Stimulated activated naive CD4-positive, alpha-beta T cell treated with Interleukin-2 at 50 U/mL for 16 hours (primary cell): Measurements from ENCODE around the gene ZNF771.
"Not testable (repeated sequence)": the region's sequence is repeated elsewhere in the genome, so short reads cannot be mapped to it uniquely, and the experiment has no call there.

Experiments
- DNase-seq: peaks from one replicate; lab custom pipeline; 2025; lab: John Stamatoyannopoulos, UW

Gene ZNF771

DNA sequence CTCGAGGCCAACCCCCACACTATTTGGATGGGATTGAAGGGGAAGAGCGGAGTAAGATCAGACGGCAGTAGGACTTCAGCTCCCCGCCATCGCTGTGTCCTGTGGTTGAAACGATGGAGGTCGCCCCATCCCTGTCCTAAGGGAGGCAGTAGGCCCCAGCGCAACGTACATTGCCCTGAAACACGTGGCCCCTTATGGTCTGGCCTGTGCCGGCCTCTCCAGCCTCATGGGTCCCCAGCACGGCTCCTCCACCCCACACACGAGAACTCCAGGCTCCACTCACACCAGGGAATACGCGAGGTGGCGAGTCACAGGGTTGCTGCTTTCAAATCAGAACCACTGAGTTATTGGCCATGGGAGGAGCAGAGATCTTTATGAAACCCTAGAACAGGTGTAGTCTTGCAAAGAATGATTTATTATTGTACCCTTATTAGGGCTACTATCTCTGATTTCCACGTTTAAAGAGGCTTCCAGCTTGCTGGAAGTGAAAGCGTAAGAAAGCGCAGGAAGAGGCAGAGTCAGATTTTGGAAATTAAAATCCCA is 23.1 kb downstream of the ZNF771 start:
- DNase-seq, result peak; percentile 36

DNA sequence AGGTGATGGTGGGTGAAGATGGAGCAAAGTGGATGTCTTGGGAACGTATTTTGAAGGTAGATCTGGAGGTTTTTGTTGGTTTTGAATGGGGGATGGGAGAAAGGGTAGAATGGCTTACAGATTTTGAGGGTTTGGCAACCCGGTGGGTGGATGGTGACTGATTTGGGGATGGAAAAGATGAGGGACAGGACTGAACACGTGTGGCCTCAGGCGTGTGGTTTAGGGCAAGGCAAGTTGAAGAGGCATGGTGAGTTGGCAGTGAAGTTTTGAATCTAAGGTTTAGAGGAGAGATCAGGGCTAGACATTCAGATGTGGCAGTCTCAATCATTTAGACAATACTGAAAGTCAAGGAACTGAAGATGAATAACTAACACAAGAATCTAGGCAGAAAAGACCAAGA is 27.4 kb downstream of the ZNF771 start:
- peak; percentile 69 for DNase-seq

GRCh38 chr16:30437511-30438046 is 30.2 kb downstream of the ZNF771 start:
- no peak for DNase-seq

GRCh38 chr16:30438835-30439234 is 31.4 kb downstream of the ZNF771 start:
- DNase-seq, result no peak

GRCh38 chr16:30439720-30440348 is 32.4 kb downstream of the ZNF771 start:
- DNase-seq, result no peak

GRCh38 chr16:30443631-30444030 is 36.2 kb downstream of the ZNF771 start:
- no peak for DNase-seq

DNA sequence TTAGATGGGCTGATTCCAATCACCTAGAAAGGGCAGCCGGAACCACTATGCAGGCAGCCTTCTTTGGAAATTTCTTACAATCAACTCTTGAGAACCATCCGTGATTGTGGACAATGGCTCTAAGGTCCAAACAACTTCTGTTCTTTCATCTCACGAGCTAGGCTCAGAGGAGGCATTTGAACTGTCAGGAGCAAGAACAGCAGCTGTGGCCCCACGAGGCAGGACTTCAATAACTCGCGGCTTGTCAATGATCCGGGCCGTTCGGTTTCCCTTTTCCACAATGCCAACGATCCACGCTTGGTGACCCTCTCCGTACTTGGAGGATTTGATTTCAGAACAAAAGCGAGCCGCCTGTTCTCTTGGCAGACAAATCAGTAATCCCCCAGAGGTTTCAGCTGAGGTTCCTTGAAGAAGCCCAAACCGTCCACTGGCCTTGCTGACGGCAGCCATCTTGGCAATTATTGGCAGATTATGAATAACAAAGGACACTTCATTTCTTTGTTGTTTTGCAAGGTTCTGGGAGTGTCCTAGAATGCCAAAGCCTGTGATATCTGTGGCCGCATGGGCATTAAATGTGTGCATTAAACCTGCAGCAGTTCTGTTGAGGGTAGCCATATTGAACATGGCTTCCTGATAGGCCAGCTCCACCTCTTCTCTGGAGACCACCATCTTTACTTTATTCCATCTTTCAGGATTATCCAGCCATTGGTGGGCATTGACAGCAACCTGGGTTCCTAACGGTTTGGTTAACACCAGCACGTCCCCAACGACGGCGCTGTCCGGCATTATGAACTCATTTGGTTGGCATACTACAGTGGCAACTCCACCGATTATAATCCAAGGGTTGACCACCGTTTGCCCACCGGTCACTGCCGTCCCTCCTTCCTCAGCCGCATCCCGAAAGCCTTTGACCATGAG is 37.1 kb downstream of the ZNF771 start:
- no peak for DNase-seq

DNA sequence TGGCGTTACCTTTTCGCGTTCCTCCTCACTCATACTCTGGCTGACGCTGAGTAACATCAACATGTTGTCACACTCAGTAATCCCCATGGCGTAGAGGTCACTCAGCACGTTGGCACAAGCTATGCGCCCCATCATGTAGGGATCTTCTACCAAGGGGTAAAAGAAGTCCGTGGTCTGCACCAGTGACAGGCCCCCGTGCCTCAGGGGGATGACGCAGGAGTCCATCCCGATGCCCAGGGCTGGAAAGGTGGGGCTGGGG is 37.7 kb downstream of the ZNF771 start:
- no peak for DNase-seq

DNA sequence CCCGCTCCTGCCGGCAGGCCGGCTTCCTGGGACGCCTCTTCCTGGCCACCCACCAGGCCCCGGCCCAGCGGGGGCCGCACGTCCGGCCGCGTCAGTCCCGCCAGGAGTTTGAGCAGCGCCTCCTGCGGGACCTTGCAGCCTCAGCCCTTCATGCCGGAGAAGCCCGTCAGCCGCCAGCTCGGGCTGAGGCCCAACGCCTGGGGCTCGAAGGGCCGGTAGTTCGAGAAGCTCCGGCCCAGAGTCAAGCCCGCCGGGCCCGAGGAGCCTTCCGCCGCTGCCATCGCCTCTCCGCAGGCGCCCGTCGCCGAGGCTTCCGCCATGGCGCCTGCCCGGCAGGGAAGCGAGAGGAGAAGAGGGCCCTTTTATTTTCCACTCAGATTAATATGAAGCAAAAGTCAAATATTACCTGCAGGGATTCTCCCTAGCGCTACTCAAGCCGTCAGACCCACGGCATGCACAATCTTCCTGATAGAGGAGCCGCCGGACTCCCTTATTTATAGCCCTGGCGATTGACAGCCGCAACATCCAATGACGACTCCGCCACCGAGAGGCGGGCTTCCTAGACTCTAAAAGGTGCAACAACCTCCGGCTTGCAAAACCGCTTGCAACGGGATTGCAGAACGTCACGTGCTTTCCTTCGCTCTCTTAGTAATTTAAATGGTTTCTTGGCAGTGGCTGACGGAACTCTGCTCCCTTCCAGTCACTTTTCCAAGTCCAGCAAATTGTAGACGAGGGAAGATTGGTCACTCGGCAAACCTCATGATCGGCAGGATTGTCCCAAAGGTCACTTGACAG is 38.2 kb downstream of the ZNF771 start, which contains the start of gene SEPHS2:
SEPHS2 (minus strand) TSS at position 467 of the 795 bp plus-strand sequence; CDS start at position 320, 147 bp downstream.
- peak; percentile 91 for DNase-seq

DNA sequence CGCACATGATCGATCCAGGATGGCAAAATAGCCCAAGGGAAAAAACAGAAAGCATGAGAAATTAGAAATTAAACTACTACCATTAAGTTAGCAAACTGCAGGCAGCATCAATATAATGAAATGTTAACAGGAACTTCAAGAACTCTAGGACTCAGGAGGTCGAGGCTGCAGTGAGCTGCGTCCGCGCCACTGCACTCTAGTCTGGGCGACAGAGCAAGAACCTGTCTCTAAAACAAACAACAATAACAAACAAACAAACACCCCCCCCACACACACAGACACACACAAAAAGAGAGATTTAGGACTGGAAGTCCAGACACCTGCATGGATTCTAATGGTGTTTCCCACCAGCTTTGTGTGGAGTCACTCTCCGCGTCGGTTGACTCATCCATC is 38.8 kb downstream of the ZNF771 start:
- no peak for DNase-seq

DNA sequence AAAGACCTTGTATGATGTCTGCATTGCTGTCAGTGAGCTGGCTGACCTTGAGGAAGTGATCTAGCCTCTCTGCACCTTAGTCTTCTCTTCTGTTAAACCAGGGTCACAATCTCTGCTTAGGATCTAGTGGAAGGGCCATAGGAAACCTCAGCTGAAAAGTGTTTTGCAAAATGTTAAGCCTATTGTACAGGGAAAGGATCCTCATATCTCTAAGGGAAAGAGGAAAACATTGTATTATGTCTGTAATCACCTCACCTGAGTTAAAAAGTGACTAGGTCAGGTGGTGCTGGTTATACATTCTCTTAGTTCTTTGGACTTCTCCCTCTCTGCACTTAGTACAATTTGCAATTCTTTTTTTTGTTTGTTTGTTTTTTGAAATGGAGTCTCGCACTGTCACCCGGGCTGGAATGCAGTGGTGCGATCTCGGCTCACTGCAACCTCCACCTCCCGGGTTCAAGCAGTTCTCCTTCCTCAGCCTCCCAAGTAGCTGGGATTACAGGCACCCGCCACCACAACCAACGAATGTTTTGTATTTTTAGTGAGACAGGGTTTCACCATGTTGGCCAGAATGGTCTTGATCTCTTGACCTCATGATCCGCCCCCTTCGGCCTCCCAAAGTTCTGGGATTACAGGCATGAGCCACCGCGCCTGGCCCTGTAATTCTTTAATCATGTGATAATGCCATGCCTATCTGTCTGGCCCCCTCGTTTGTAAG is 40.3 kb downstream of the ZNF771 start:
- DNase-seq, result no peak

GRCh38 chr16:30449116-30449435 is 41.7 kb downstream of the ZNF771 start:
- DNase-seq, result no peak

DNA sequence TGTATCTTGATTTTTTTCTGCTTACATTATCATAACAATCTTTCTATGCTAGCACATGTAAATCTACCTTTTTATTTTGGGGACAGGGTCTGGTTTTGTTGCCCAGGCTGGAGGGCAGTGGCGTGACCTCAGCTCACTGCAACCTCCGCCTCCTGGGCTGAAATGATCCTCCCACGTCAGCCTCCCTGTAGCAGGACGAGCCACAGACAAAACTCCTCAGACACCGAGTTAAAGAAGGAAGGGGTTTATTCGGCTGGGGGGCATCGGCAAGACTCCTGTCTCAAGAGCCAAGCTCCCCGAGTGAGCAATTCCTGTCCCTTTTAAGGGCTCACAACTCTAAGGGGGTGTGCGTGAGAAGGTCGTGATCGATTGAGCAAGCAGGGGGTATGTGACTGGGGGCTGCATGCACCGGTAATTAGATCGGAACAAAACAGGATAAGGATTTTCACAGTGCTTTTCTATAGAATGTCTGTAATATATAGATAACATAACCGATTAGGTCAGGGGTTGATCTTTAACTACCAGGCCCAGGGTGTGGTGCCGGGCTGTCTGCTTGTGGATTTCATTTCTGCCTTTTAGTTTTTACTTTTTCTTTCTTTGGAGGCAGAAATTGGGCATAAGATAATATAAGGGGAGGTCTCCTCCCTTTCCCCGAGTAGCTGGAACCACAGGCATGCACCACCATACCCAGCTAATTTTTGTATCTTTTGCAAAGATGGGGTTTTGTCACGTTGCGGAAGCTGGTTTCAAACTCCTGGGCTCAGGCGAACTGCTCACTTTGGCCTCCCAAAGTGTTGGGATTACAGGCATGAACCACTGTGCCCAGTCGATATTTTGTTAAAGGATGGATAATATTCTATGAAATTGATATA is 45.5 kb downstream of the ZNF771 start:
- DNase-seq, result not testable (repeated sequence)

- DNase-seq, result no peak
These were observed 48.9 kb downstream of the ZNF771 start for GRCh38 chr16:30456302-30456701.

DNA sequence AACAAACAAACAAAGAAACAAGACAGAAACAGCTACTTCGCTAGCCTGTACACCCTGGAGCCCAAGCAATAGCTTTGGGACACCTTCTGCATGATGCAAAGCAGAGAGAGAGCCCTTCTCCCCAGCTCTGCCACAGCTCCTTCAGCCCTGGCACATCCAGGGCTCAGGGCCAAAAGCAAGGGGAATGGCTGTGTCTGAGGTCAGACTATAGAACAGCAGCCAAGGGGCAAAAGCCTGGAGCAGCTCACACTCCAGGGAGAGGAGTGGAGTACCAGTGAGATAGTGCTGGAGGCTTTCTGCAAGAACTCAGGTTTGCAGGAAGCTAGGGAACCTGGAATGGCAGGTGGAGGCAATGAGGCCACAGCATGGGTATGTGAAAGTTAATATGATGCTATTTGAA is 49.9 kb downstream of the ZNF771 start:
- no peak for DNase-seq

- DNase-seq, result no peak
These were observed 50.5 kb downstream of the ZNF771 start for GRCh38 chr16:30457743-30458560.

GRCh38 chr16:30458561-30459394 is 51.4 kb downstream of the ZNF771 start:
- DNase-seq, result peak; percentile 93

DNA sequence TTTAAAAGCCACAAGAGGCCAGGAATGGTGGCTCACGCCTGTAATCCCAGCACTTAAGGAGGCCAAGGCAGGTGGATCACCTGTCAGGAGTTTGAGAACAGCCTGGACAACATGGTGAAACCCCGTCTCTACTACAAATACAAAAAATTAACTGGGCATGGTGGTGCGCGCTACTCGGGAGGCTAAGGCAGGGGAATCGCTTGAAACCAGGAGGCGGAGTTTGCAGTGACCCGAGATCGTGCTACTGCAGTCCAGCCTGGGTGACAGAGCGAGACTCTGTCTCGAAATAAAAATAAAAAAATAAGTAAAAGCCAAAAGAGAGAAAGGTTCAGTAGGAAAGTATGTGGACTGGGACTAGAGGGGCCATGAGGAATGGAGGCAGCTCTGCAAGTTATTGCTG is 52.0 kb downstream of the ZNF771 start:
- DNase-seq, result no peak

- not testable (repeated sequence) for DNase-seq
These were observed 54.0 kb downstream of the ZNF771 start for GRCh38 chr16:30461426-30461825.
